BE2C (cell line): Measurements from ENCODE around the gene OR6M1.

Experiments
- DNase-seq: peaks from one replicate; pipeline ENCODE4 v3.0.0-alpha.2; 2020
- H3K27me3 ChIP-seq: fragments of 250-450 bp; sonication (Bioruptor Pico); 2 replicates; pipeline ENCODE4 v1.5.1; 2020; ENCODE audit warnings: mild to moderate bottlenecking
- H3K36me3 ChIP-seq: fragments of 250-450 bp; sonication (Bioruptor Pico); 2 replicates; pipeline ENCODE4 v1.5.1; 2020; ENCODE audit warnings: mild to moderate bottlenecking
- H3K4me1 ChIP-seq: fragments of 250-450 bp; sonication (Bioruptor Pico); 2 replicates; pipeline ENCODE4 v1.5.1; 2020
- H3K4me3 ChIP-seq: 2 replicates; pipeline ENCODE4 v1.5.1; 2011; ENCODE audit warnings: low read depth, low read length
- H3K9me3 ChIP-seq: fragments of 250-450 bp; sonication (Bioruptor Pico); 2 replicates; pipeline ENCODE4 v1.5.1; 2020
- TF ChIP-seq, protein P1 (sequence below): IDR thresholded peaks from 2 replicates; pipeline ENCODE4 v1.5.1; 2012; ENCODE audit warnings: mild to moderate bottlenecking, low read depth, low read length

Gene OR6M1

DNA sequence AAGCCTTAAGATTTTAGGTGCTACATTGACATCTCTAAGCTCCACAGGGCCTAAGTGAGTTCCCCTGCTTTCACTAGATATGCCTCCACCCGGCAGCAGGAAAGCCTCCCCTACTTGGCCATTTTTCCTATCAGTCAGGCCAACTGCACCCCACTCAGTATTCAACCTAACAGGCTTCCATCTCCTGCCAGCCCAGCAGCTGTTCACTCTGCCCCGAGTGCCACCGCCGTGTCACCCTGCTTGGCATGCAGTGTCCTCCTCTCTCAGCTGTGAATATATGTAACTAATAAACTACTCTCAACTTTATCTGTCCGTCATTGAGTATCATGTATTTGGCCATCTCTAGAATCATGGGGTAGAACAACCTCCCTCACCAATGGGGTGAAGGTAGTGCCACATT lies 9.0 kb upstream of the OR6M1 start:
- DNase-seq: no peak
- TF ChIP-seq, protein P1, sequence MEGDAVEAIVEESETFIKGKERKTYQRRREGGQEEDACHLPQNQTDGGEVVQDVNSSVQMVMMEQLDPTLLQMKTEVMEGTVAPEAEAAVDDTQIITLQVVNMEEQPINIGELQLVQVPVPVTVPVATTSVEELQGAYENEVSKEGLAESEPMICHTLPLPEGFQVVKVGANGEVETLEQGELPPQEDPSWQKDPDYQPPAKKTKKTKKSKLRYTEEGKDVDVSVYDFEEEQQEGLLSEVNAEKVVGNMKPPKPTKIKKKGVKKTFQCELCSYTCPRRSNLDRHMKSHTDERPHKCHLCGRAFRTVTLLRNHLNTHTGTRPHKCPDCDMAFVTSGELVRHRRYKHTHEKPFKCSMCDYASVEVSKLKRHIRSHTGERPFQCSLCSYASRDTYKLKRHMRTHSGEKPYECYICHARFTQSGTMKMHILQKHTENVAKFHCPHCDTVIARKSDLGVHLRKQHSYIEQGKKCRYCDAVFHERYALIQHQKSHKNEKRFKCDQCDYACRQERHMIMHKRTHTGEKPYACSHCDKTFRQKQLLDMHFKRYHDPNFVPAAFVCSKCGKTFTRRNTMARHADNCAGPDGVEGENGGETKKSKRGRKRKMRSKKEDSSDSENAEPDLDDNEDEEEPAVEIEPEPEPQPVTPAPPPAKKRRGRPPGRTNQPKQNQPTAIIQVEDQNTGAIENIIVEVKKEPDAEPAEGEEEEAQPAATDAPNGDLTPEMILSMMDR: no peak
- H3K27me3 ChIP-seq: no peaks in the 10 kb centered on the region
- H3K4me1 ChIP-seq: no peaks in the 10 kb centered on the region
- no peaks in the 10 kb centered on the region for H3K9me3 ChIP-seq
- no peak overlapping the region for H3K4me3 ChIP-seq
- no peaks in the 10 kb centered on the region for H3K36me3 ChIP-seq

DNA sequence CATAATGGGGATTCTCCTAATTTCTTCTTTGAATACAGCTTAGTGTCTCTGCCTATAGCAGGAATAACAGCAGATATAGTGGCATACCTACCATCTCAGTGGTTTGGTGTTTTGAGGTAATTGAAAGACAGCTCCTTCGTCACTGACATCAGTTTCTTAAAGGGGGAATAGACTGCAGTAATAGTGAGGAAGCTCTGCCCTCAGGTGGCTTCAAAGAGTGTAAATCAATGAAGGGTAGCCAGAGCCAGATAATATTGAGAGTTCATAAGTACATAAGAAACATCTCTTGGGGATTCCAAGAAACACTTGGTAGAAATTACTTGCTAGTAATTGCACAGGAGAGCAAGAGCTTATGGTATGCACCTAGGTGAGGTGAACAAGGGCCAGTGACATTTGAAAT lies 4.4 kb downstream of the OR6M1 start:
- Histone ChIP-seq H3K36me3 (no peaks in the 10 kb centered on the region), H3K4me3 (no peak overlapping the region), H3K9me3 (no peaks in the 10 kb centered on the region), H3K27me3 (no peaks in the 10 kb centered on the region; the same call in 1 of the 2 replicates), H3K4me1 (no peaks in the 10 kb centered on the region)
- no peak for DNase-seq
- TF ChIP-seq, protein P1: no peak

DNA sequence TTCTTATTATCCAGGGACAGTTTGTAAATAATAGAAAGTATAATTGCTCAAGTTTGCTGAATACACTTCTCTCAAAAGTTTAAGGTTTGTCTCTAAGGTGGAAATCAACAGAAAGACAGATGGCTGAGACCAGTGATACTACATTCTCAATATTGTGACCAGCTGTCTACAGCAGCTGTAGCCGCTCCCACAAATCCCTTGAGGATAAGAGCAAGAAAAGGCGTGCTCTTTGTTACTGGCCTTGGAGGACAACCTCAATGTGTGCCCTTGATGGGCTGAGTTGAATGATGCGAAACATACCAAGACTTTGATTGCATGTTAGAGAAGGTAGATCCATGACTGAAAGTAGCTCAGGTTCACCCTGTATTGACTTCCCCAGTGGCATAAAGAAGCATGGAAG lies 6.1 kb downstream of the OR6M1 start:
- no peak for DNase-seq
- TF ChIP-seq, protein P1: no peak
- H3K36me3 ChIP-seq: no peaks in the 10 kb centered on the region
- H3K4me1 ChIP-seq: no peaks in the 10 kb centered on the region
- H3K9me3 ChIP-seq: no peaks in the 10 kb centered on the region
- no peak overlapping the region for H3K4me3 ChIP-seq
- no peaks in the 10 kb centered on the region; the same call in 1 of the 2 replicates for H3K27me3 ChIP-seq

DNA sequence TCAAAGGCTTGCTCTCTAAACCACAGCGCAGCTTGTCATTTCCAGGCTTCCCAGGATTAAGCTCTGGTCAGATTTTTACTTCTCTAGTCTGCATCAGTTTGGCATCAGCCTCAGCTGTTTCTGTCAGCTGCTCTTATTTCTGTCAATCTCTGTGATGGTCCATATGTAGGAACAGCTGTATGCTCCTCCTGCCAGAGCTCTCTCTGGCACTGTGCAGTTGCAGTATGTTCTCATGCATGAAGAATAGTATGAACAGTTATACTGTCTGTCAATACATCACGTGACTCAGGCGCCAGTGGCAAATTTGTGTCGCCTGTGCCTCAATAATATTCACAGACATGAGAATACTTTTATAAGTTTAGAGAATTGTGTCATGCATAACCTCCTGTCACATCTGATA lies 6.7 kb downstream of the OR6M1 start:
- no peaks in the 10 kb centered on the region; the same call in 1 of the 2 replicates for H3K27me3 ChIP-seq
- no peak for DNase-seq
- TF ChIP-seq, protein P1: no peak
- no peaks in the 10 kb centered on the region for H3K36me3 ChIP-seq
- no peak overlapping the region for H3K4me3 ChIP-seq
- no peaks in the 10 kb centered on the region for H3K9me3 ChIP-seq
- H3K4me1 ChIP-seq: no peaks in the 10 kb centered on the region

DNA sequence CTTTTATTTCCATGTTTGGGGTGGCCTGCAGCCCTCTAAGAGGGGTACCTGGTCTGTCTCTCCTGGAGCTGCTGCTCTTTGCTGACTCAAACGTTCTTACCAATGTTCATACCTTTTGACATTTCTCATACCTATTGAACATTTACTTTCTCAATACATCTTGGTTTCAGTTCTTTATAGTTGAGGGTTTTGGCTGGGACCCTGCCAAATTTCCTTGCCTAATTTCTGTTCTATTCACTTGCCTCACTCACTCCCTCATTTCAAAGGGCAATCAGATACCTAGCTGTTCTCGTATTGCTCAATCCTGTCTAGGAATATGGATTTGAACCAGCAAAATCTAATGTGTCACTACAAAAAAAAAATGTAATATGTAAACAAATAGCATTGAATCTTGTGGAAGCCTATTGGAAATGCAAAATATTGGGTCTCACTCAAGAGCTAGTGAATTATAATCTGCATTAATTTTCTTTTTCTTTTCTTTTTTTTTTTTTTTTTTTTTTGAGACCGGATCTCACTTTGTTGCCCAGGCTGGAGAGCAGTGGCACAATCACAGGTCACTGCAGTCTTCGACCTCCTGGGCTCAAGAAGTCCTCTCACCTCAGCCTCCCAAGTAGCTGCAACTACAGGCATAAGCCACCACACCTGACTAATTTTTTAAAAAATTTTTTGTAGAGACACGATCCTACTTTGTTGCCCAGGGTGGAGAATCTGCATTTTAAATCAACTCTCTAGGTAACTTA lies 7.5 kb downstream of the OR6M1 start:
- no peaks in the 10 kb centered on the region for H3K4me1 ChIP-seq
- H3K27me3 ChIP-seq: no peaks in the 10 kb centered on the region; the same call in 1 of the 2 replicates
- H3K9me3 ChIP-seq: no peaks in the 10 kb centered on the region
- no peak for DNase-seq
- no peak overlapping the region for H3K4me3 ChIP-seq
- TF ChIP-seq, protein P1: no peak
- no peaks in the 10 kb centered on the region for H3K36me3 ChIP-seq

DNA sequence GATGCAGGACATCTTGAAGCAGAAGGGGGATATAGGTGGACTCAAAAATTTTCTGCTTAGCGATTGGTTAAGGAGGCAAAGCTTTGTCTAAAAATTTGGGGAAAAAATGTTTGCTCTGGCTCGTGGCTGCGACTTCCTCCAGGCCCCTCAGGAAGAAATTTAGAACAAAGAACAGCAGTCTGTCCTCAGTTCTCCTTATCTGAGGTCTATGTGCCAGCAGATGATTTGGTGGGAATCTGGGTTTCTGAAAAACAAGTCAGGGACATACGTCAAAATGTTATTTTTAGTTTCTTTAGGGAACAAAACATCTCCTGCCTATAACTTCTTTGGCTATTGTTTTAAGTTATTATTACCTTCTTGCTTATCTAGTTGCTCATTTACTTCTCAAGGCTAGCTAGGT lies 8.1 kb downstream of the OR6M1 start:
- TF ChIP-seq, protein P1: no peak
- Histone ChIP-seq H3K4me1 (no peaks in the 10 kb centered on the region), H3K27me3 (no peaks in the 10 kb centered on the region; the same call in 1 of the 2 replicates), H3K9me3 (no peaks in the 10 kb centered on the region), H3K36me3 (no peaks in the 10 kb centered on the region), H3K4me3 (no peak overlapping the region)
- no peak for DNase-seq
